GM10266 (cell line): Measurements from ENCODE around the gene ABCG1.

Source experiments
- DNase-seq: peaks from one replicate; pipeline ENCODE4 v3.0.0; 2012; ENCODE audit errors: extremely low spot score
- TF ChIP-seq, protein P1 (sequence below): IDR thresholded peaks from 2 replicates; pipeline ENCODE4 v1.5.1; 2012; ENCODE audit warnings: mild to moderate bottlenecking, low read depth; ENCODE audit not compliant: control insufficient read depth, insufficient read depth; ENCODE audit errors: missing control alignments

Gene ABCG1

DNA sequence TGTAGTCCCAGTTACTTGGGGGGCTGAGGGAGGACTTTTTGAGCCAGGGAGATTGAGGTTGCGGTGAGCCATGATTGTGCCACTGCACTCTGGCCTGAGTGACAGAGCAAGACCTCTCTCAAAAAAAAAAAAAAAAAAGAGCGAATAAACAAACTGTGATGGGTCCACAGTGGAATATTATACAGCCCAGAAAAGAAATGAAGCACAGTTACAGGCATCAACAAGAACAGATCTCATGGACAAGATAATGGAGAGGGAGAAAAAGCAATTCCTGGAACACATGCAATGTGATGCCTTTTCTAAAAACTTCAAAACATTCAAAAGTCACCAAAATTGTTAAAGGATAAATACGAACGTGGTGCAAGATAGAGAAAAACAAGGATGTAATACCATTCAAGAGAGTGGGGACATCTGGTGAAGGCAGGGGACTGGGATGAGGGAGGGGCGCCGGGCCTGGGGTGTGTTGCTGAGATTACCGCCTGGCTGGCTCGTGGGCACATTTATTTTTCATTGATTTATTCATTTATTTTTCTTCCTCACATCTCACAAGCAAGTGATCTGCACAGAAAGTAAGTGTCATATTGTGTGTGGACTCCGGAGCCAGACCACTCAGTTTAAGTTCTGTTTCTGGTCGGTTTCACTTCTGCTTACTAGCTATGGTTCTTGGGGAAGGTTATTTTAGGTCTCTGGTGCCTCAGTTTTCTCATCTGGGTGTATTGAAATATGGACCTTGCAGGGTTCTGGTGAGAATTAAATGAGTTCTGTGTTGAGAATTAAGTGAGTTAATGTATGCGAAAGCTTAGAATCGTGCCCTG is 30.1 kb downstream of the ABCG1 start:
- peak; percentile 68 for DNase-seq
- TF ChIP-seq, protein P1, sequence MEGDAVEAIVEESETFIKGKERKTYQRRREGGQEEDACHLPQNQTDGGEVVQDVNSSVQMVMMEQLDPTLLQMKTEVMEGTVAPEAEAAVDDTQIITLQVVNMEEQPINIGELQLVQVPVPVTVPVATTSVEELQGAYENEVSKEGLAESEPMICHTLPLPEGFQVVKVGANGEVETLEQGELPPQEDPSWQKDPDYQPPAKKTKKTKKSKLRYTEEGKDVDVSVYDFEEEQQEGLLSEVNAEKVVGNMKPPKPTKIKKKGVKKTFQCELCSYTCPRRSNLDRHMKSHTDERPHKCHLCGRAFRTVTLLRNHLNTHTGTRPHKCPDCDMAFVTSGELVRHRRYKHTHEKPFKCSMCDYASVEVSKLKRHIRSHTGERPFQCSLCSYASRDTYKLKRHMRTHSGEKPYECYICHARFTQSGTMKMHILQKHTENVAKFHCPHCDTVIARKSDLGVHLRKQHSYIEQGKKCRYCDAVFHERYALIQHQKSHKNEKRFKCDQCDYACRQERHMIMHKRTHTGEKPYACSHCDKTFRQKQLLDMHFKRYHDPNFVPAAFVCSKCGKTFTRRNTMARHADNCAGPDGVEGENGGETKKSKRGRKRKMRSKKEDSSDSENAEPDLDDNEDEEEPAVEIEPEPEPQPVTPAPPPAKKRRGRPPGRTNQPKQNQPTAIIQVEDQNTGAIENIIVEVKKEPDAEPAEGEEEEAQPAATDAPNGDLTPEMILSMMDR: no peak

DNA sequence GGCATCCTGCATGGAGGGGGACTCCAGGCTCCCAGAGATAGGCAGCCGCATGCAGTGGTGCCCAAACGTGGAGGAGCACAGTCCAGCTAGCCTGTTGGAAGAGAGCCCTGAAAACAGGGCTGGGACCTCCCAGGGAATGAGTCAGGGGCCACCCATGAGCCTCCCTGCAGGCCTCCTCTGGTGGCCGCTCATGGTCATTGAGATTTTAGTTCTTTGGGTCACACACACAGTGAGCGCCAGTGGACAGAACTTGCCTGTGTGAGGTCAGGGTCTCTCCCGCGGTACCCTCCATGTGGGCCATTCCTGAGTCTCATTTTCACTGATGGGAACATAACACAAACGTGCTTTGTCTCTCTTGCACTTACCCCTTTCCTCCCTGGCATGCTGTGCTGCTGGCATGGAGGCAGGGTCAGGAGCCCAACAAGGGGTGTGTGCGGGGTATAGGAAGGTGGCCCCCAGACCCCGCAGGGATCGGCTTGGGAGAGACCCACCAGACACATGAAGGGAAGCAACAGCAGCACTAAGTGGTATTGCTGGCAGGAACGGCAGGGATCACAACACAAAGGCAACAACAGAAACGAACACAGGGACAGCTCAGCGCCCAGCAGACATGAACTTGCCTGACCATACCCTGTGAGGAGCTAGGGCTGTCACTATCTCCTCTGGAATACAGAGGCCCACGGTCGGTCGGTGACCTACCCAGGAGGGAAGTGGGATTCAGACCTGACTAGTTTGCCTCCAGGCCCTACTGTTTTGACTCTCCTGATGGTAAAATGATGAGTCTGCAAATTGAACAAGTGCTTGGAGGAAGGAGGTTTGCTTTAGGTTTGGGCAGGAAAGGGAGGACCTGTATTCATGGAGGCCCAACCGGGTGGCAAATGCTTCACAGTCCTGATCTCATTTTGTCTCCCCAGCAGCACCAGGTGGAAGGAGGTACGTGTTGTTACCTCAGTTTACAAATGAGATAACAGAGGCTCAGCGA is 31.8 kb downstream of the ABCG1 start:
- TF ChIP-seq, protein P1: no peak
- DNase-seq: no peak

DNA sequence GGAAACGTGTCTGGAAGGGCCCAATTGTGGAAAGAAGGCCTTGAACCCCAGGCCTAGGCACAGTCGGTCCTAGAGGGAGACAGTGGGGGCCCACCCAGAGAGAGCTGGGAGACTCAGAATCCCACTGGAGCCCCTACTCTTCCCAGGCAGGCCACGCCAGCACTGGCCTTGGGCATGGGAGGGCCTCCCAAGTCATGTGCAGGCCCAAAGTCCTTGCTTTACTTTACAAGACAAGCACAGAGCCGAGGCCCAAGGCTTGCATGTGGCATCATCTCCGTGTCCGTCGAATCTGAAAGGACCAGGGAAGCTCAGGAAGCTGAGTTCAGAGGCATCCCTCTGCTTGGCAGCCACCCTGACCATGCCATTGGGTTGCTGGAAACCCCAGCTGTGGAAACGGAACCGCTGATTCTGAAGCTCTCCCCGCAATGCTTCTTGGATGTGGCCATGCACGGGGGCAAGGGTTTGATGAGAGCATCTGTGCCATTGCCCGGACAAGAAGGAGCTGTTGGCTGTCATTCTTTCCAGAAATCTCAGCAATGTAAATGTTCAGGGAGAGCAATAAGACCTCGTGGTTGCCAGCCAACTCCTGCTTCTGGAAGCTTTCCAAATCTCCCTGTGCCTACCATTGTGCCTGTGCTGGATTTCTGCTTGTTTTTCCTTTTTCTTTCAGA is 32.8 kb downstream of the ABCG1 start:
- DNase-seq: no peak
- TF ChIP-seq, protein P1: no peak

DNA sequence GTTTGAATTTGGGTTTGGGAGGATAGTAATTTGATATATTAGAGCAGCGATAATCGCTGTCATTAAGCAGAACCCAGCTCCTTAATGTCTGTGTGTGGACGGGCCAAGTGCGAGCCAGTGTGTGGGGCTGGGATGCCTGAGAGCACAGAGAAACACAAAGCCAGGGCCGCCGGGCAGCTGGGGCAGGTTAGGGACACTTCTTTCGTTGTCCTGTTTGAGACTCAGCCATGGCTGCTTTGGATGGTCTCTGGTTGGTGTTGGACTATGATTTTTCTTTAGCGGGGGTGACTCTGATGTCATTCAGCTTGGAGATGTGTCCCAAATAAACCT is 33.4 kb downstream of the ABCG1 start:
- TF ChIP-seq, protein P1: no peak
- DNase-seq: no peak

DNA sequence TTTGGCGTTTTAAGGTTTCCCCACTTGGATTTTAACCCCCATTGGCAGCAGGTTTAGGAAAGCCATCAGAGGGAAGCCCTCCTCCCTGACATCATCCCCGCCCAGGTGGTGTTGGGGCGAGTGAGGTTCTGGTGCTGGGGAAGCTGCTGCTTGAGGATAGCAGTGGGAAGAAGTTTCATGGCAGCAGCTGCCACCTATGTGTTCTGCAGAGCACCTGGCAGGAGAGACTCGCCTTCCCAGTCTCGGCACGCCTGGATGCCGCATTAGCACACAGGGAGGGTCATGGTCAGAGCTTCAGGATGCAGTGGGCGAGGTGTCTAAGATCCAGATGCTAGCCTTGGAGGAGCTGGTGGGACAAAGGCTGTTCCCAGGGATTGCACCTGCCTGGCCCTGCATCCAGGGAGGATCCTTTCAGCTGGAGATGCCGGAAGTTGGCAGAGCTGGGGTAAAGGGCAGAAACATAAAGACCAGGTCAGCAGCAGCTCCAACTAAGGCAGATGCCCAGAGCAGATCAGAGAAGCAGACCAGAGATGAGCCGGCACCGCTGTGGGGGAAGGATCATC is 33.9 kb downstream of the ABCG1 start:
- no peak for DNase-seq
- TF ChIP-seq, protein P1: no peak

DNA sequence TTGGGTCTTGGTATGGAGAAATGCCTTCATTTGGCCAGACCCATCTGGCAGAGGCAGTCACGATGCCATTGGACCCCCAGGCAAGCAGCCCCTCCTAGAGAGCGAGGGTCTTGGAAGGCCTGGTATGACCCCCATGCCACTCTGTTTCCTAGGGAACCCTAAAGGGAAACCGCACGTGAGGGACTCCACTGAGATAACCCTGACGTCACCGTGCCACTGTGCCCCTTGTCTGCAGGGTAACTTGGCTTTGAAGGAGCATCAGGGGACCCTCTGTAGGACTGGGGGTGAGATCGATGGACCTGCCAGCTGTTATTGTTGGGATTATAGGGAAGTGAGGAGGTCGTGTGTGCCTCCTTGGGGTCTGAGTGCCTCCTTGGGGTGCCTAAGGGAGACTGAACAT is 34.5 kb downstream of the ABCG1 start:
- TF ChIP-seq, protein P1: no peak
- DNase-seq: no peak
